RWPE2 (cell line): ENCODE measurements around the gene SUSD5.

ENCODE experiments used
- ATAC-seq: fragments of 200-7000 bp; cut with Tn5 transposase; 3 replicates; pipeline ENCODE4 v1.9.1; 2021; ENCODE audit warnings: low read depth
- DNase-seq: peaks from one replicate; pipeline ENCODE4 v3.0.0-alpha.2; 2020; ENCODE audit warnings: low spot score
- H3K27ac ChIP-seq: fragments of 450-650 bp; 2 replicates; pipeline ENCODE4 v1.5.1; 2017; ENCODE audit warnings: mild to moderate bottlenecking; ENCODE audit not compliant: poor library complexity, severe bottlenecking
- H3K27me3 ChIP-seq: fragments of 250-450 bp; sonication (Bioruptor Pico); 2 replicates; pipeline ENCODE4 v1.5.1; 2021; ENCODE audit warnings: mild to moderate bottlenecking, moderate library complexity; ENCODE audit not compliant: insufficient read depth, poor library complexity, severe bottlenecking
- H3K36me3 ChIP-seq: fragments of 250-450 bp; sonication (Bioruptor Pico); 2 replicates; pipeline ENCODE4 v1.5.1; 2020; ENCODE audit warnings: low read depth, mild to moderate bottlenecking, moderate library complexity
- H3K4me1 ChIP-seq: fragments of 250-450 bp; sonication (Bioruptor Pico); 2 replicates; pipeline ENCODE4 v1.5.1; 2021; ENCODE audit warnings: mild to moderate bottlenecking, moderate library complexity; ENCODE audit not compliant: insufficient read depth, poor library complexity, severe bottlenecking
- H3K4me3 ChIP-seq: fragments of 250-450 bp; sonication (Bioruptor Pico); 2 replicates; pipeline ENCODE4 v1.5.1; 2021; ENCODE audit warnings: mild to moderate bottlenecking, moderate library complexity; ENCODE audit not compliant: severe bottlenecking
- H3K9me3 ChIP-seq: fragments of 250-450 bp; sonication (Bioruptor Pico); 2 replicates; pipeline ENCODE4 v1.5.1; 2021; ENCODE audit warnings: mild to moderate bottlenecking, moderate library complexity; ENCODE audit not compliant: severe bottlenecking
- TF ChIP-seq, protein P1 (sequence below): fragments of 450-650 bp; IDR thresholded peaks from one replicate; pipeline ENCODE4 v1.5.1; 2017; ENCODE audit warnings: mild to moderate bottlenecking, moderate library complexity; ENCODE audit not compliant: poor library complexity, severe bottlenecking

Gene SUSD5

DNA sequence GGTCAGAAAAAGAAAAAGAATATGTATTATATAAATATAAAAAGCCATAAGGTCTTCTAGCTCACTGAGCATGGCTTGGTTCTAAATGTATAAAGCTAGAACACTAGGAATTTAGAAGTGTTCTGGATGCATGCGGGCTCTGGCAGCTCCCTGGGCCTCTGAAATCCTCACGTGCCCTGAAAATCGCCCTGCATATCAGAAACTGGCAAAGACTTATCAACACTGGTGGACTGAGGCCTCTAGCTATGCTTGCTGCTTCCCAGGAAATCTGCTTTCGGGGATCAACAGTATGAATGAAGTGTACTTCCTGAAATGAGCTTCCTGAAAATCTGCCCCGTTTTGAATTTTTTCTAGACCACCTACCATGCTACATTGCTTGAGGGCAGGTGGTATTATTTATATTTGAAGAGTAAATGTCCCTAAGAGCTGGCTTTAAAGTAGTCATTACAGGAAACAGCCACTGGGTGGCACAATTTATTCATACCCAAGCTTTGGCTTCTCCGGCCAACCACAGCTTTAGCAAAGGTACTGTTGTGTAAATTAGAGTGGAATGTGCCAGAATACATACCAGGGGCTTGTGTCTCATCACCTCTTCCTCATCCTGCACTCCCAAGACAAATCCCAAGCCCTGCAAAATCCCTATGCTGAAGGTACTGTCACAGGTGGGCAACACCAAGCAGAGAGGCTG lies 87.1 kb downstream of the SUSD5 start:
- DNase-seq (no peak), ATAC-seq (peak; percentile 76)
- Histone ChIP-seq H3K36me3 (peaks cover 85% of the 10 kb centered on the region), H3K4me3 (no peak overlapping the region), H3K27me3 (no peaks in the 10 kb centered on the region), H3K27ac (no peak overlapping the region), H3K9me3 (no peaks in the 10 kb centered on the region), H3K4me1 (no peaks in the 10 kb centered on the region)
- TF ChIP-seq, protein P1, sequence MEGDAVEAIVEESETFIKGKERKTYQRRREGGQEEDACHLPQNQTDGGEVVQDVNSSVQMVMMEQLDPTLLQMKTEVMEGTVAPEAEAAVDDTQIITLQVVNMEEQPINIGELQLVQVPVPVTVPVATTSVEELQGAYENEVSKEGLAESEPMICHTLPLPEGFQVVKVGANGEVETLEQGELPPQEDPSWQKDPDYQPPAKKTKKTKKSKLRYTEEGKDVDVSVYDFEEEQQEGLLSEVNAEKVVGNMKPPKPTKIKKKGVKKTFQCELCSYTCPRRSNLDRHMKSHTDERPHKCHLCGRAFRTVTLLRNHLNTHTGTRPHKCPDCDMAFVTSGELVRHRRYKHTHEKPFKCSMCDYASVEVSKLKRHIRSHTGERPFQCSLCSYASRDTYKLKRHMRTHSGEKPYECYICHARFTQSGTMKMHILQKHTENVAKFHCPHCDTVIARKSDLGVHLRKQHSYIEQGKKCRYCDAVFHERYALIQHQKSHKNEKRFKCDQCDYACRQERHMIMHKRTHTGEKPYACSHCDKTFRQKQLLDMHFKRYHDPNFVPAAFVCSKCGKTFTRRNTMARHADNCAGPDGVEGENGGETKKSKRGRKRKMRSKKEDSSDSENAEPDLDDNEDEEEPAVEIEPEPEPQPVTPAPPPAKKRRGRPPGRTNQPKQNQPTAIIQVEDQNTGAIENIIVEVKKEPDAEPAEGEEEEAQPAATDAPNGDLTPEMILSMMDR: peak; percentile 86

DNA sequence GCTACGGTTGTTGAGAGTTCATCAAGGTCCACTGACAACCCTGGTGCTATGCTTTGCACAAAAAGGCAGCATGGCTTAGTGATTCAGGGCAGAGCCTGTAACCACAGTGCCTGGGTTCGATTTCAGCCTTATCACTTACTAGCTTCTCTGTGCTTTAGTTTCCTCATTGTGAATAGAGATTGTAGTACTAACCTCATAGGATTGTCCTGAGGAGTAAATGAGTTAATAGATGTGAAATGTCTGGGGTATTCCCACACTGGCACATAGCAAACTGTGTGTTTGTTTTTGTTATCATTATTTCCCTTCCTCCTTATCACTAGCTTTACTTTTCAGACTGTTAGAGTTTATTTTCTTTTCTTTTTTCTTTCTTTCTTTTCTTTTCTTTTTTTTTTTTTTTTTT lies 88.5 kb downstream of the SUSD5 start:
- ATAC-seq (no peak), DNase-seq (no peak)
- Histone ChIP-seq H3K27ac (no peak overlapping the region), H3K4me1 (no peaks in the 10 kb centered on the region), H3K36me3 (peaks cover 83% of the 10 kb centered on the region), H3K4me3 (no peak overlapping the region), H3K27me3 (no peaks in the 10 kb centered on the region), H3K9me3 (no peaks in the 10 kb centered on the region)
- TF ChIP-seq, protein P1: no peak

DNA sequence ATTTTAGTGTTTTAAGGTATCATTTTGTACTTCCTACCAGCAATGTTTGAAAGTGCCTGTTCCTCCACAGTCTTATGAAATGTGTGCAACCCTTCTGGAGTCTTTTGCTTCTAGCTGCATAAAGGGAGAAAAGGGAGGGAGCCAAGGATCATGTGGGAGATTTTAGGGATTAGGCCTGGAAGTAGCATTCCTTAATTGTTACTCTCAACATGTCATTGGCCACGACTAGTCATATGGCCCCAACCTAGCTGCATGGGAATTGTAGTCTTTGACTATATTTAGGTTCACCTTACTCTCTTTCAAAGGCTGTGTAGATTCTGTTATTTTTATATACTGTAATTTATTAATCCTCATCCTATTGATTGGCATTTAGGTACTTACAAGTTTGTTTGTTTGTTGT lies 89.9 kb downstream of the SUSD5 start:
- Histone ChIP-seq H3K4me1 (no peaks in the 10 kb centered on the region), H3K9me3 (no peaks in the 10 kb centered on the region), H3K4me3 (no peak overlapping the region), H3K27ac (no peak overlapping the region), H3K27me3 (no peaks in the 10 kb centered on the region), H3K36me3 (peaks cover 82% of the 10 kb centered on the region)
- TF ChIP-seq, protein P1: no peak
- ATAC-seq: 0 out of 3 replicates have a peak, but pooled peaks have one; percentile 36
- no peak for DNase-seq

DNA sequence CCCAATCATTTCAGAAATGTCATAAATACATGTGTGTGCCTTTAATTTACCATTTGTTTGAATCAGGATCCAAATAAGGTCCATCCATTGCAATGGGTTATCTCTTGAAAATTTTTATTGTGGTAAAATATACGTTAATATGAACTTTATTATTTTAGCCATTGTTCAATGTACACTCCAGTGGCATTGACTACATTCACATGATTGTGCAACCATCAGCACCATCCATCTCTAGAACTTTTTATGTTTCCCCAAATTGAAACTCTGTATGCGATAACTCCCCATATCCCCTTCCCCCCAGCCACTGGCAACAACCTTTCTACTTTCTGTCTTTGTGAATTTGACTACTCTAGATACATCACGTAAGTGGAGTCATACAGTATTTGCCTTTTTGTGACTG lies 92.8 kb downstream of the SUSD5 start:
- Histone ChIP-seq H3K9me3 (no peaks in the 10 kb centered on the region), H3K27me3 (no peaks in the 10 kb centered on the region), H3K27ac (no peak overlapping the region), H3K4me1 (no peaks in the 10 kb centered on the region), H3K4me3 (no peak overlapping the region), H3K36me3 (peaks cover 68% of the 10 kb centered on the region)
- DNase-seq (no peak), ATAC-seq (no peak)
- TF ChIP-seq, protein P1: no peak

DNA sequence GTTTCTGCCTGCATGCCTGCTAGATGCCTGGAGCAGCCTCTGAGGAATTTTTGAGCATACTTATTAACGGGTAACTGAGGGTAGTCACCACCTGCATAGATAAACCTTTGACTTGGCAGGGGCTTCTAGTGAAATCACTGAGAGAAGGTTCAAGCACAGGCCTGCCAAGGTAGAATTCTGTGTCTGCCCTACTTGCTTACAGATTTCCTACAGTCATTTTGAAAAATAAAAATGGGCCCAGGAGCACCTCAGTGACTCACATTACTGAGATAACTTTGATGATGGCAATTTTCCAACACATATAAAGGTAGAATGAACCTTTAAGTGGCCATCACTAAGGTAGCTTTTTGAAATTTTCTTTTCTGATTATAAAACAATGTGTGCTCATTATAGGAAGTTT lies 94.0 kb downstream of the SUSD5 start:
- H3K36me3 ChIP-seq: peaks cover 69% of the 10 kb centered on the region
- DNase-seq (no peak), ATAC-seq (no peak)
- no peaks in the 10 kb centered on the region for H3K27me3 ChIP-seq
- no peaks in the 10 kb centered on the region for H3K9me3 ChIP-seq
- H3K4me1 ChIP-seq: no peaks in the 10 kb centered on the region
- no peak overlapping the region for H3K4me3 ChIP-seq
- TF ChIP-seq, protein P1: no peak
- H3K27ac ChIP-seq: no peak overlapping the region
